Neuron (in vitro differentiated cells): Measurements from ENCODE around the gene NUDT15.

ENCODE experiments used
- H2AFZ ChIP-seq: one replicate; pipeline ENCODE4 v1.6.1; 2013; ENCODE audit warnings: low read depth, mild to moderate bottlenecking, inconsistent platforms, low read length, moderate library complexity
- H3K27me3 ChIP-seq: one replicate; pipeline ENCODE4 v1.6.1; 2013; ENCODE audit warnings: low read length; ENCODE audit not compliant: insufficient read depth
- H3K36me3 ChIP-seq: one replicate; pipeline ENCODE4 v1.6.1; 2013; ENCODE audit warnings: low read length; ENCODE audit not compliant: insufficient read depth
- H3K4me1 ChIP-seq: one replicate; pipeline ENCODE4 v1.6.1; 2013; ENCODE audit warnings: low read length; ENCODE audit not compliant: insufficient read depth
- H3K4me3 ChIP-seq: 2 replicates; pipeline ENCODE4 v1.5.1; 2013; ENCODE audit warnings: mild to moderate bottlenecking, low read length, moderate library complexity
- H3K9me3 ChIP-seq: one replicate; pipeline ENCODE4 v1.6.1; 2013; ENCODE audit warnings: low read length

The NUDT15 gene

DNA sequence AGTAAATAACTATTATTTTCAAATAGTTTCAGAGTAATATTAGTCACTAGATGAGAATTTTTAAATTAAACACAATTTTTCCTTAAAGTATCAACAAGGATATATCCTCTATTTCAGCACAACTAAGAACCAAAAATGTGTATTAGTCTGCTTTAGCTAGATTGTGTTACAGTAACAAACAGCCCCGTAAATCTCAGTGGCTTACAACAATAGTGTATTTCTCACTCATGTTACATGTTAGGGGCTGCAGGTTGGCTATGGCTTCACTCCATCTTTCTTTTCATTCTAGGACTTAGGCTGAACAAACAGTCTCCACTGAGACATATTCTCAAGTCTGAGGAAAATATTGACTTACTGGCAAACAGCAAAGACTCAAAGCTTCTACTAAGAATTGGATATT is 24.9 kb upstream of the NUDT15 start:
- no peaks in the 10 kb centered on the region for H3K27me3 ChIP-seq
- no peaks in the 10 kb centered on the region for H3K9me3 ChIP-seq
- H3K4me1 ChIP-seq: no peaks in the 10 kb centered on the region
- no peak overlapping the region for H3K4me3 ChIP-seq
- H2AFZ ChIP-seq: no peak overlapping the region
- no peaks in the 10 kb centered on the region for H3K36me3 ChIP-seq

DNA sequence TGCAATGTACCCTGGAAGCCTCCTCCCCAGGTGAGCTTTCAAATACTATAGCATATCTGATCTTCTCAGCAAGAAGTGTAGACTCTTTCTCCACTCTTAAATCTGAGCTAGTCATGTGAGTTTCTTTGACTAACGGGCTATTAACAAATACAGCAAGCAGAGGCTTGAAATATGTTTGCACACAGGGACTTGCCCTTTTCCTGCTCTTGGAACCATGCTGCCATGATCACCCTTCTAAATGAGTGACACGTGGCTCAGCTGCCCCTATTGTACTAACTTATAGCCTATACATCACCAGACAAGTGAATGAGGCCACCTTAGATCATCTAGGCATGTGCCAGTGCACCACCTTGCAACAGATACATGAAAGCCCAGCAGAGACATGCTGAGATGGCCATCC is 23.2 kb upstream of the NUDT15 start:
- Histone ChIP-seq H3K9me3 (no peaks in the 10 kb centered on the region), H3K4me1 (no peaks in the 10 kb centered on the region), H3K36me3 (no peaks in the 10 kb centered on the region), H3K4me3 (no peak overlapping the region), H2AFZ (no peak overlapping the region), H3K27me3 (no peaks in the 10 kb centered on the region)

DNA sequence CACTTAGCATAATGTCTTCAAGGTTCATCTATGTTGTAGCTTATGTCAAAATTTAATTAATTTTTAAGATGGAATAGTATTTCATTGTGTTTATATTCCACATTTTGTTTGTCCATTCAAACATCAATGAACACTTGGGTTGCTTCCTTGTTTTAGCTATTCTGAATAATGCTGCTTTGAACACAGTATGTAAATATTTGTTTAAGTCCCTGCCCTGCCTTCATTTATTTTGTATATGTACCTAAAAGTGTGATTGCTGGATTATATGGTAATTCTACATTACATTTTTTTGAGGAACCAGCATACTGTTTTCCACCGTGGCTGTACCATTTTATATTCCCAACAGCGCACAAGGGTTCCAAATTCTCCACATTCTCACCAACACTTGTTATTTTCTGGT is 18.9 kb upstream of the NUDT15 start:
- Histone ChIP-seq H3K27me3 (no peaks in the 10 kb centered on the region), H3K9me3 (no peaks in the 10 kb centered on the region), H3K4me1 (no peaks in the 10 kb centered on the region), H3K36me3 (no peaks in the 10 kb centered on the region), H2AFZ (no peak overlapping the region), H3K4me3 (no peak overlapping the region)

DNA sequence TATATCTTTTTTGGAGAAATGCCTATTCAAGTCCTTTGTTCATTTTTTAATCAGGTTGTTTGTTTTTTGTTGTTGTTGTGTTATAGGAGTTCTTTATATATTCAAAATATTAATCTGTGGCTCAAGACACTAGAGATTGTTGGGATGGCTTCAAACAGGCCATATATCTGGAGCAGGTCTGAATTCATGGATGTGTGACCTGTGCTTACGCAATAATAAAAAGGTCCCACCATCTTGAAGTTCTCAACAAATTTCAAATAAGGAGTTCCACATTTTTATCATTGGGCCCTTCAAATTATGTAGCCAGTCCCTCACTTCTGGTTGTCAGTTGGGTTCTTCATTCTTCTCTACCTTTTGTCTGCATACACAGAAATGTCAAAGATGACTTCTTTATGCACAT is 17.7 kb upstream of the NUDT15 start:
- no peaks in the 10 kb centered on the region for H3K9me3 ChIP-seq
- no peaks in the 10 kb centered on the region for H3K36me3 ChIP-seq
- H3K4me3 ChIP-seq: no peak overlapping the region
- H3K27me3 ChIP-seq: no peaks in the 10 kb centered on the region
- no peak overlapping the region for H2AFZ ChIP-seq
- H3K4me1 ChIP-seq: no peaks in the 10 kb centered on the region

DNA sequence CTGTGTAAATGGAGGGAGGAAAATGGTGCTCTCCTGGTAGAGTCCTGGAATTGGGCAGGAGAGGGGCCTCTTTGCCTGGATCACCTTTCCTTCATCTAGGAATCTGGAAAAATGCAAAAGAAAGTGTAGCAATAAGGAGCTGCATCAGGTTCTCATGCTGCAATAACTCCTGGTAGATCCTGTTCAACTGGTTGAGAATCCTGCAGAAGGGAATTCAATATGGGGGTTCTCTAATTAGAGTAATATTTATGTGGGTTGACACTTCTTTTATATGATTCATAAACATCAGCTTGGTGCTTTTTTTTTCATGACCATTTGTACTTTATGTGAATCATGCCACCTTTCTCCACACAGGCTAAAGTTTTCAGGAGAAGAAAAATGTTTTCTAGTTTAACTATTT is 9.5 kb upstream of the NUDT15 start:
- Histone ChIP-seq H2AFZ (no peak overlapping the region), H3K9me3 (peaks cover 7% of the 10 kb centered on the region), H3K4me1 (no peaks in the 10 kb centered on the region), H3K27me3 (no peaks in the 10 kb centered on the region), H3K36me3 (no peaks in the 10 kb centered on the region), H3K4me3 (no peak overlapping the region)

DNA sequence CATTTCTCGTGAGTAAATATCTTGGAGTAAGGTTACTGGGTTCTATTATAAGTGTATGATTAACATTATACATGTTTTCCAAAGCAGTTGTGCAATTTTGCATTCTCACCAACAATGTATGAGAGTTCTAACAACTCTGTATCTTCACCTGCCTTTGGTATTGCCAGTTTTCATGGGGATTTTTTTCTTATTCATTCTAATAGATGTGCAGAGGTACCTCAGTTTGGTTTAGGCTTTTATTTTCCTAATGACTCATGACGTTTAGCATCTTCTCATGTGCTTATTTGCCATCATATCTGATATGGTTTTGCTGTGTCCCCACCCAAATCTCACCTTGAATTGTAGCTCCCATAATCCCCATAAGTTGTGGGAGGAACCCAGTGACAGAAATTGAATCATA is 7.7 kb upstream of the NUDT15 start:
- H3K9me3 ChIP-seq: peaks cover 7% of the 10 kb centered on the region
- no peaks in the 10 kb centered on the region for H3K27me3 ChIP-seq
- no peaks in the 10 kb centered on the region for H3K36me3 ChIP-seq
- H2AFZ ChIP-seq: no peak overlapping the region
- H3K4me3 ChIP-seq: no peak overlapping the region
- H3K4me1 ChIP-seq: no peaks in the 10 kb centered on the region

DNA sequence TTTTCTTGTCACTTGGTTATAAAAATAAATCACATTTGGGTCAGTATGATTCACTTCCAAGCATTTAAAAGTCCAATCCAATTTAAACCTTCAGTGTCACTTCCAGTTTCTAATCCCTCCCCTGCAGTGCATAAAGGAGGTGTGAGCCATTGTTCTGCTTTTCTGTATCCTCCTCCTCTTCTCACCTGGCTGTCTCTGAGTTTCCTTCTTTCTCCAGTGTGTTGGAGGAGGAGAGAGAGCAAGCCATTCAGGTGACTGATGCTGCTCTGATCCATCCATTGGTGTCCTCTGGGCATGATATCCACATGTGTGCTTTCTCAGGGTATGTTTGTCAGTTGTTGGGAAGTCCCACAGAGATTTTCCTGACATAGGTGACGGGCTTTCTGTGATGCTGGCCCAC is 1.2 kb downstream of the NUDT15 start:
- peak overlapping the region; percentile 62 for H3K4me3 ChIP-seq
- no peaks in the 10 kb centered on the region for H3K9me3 ChIP-seq
- no peaks in the 10 kb centered on the region for H3K27me3 ChIP-seq
- peaks cover 25% of the 10 kb centered on the region for H3K36me3 ChIP-seq
- H2AFZ ChIP-seq: no peak overlapping the region
- peaks cover 9% of the 10 kb centered on the region for H3K4me1 ChIP-seq

DNA sequence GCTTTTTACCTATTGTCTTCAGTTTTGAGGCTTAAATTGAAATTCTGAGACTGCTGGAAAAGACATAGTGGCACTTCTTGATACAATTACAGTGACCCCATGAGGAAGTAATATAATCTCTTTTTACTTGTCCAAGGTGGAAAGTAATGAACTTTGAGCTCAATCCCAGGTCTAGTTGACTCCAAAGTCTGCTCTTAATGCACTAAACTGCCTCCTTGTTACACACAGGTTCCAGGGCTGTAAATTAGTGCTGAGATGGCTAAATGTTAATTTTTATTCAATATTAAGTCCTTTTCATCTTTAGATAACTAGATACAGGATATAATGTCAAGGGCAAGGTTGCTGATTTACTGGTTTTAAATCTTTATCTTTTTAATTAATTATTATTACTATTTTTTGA is 2.5 kb downstream of the NUDT15 start:
- H3K4me1 ChIP-seq: peaks cover 9% of the 10 kb centered on the region
- no peaks in the 10 kb centered on the region for H3K9me3 ChIP-seq
- peaks cover 28% of the 10 kb centered on the region for H3K36me3 ChIP-seq

DNA sequence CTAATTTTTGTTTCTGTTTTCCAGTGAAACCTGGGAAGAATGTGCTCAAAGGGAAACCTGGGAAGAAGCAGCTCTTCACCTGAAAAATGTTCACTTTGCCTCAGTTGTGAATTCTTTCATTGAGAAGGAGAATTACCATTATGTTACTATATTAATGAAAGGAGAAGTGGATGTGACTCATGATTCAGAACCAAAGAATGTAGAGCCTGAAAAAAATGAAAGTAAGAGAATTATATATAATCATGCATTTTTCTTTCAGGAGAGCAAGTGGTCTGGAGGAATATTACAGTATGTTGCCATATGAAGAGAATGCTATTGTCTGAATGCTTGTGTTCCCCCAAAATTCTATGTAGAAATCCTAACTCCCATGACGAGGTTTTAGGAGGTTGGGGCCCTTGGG is 3.4 kb downstream of the NUDT15 start:
- H3K27me3 ChIP-seq: no peaks in the 10 kb centered on the region
- peaks cover 31% of the 10 kb centered on the region for H3K36me3 ChIP-seq
- no peaks in the 10 kb centered on the region for H3K9me3 ChIP-seq
- no peak overlapping the region for H3K4me3 ChIP-seq
- no peak overlapping the region for H2AFZ ChIP-seq
- peaks cover 9% of the 10 kb centered on the region for H3K4me1 ChIP-seq

More for the DNA sequence above, 2.5 kb downstream of the NUDT15 start:
- Histone ChIP-seq H3K27me3 (no peaks in the 10 kb centered on the region), H2AFZ (no peak overlapping the region), H3K4me3 (no peak overlapping the region)

DNA sequence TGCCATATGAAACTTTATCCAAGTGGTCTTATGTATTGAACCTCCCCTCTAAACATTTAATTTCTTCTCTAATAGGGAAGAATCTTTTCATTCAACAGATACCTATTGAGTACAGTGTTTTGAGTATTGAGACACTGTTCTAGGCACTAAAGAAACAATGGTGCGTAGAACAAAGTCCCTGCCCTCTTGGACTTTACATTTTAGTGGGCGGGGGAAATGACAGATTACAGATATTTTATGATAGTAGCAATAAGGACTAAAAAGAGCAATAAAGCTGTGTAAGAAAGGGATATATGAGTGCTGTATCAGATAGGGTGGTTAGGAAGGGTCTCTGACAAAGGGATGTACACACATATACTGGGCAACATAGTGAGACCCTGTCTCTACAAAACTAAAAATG is 5.4 kb downstream of the NUDT15 start:
- H3K27me3 ChIP-seq: no peaks in the 10 kb centered on the region
- no peaks in the 10 kb centered on the region for H3K9me3 ChIP-seq
- no peaks in the 10 kb centered on the region for H3K4me1 ChIP-seq
- peaks cover 37% of the 10 kb centered on the region for H3K36me3 ChIP-seq
- H3K4me3 ChIP-seq: no peak overlapping the region
- H2AFZ ChIP-seq: no peak overlapping the region

DNA sequence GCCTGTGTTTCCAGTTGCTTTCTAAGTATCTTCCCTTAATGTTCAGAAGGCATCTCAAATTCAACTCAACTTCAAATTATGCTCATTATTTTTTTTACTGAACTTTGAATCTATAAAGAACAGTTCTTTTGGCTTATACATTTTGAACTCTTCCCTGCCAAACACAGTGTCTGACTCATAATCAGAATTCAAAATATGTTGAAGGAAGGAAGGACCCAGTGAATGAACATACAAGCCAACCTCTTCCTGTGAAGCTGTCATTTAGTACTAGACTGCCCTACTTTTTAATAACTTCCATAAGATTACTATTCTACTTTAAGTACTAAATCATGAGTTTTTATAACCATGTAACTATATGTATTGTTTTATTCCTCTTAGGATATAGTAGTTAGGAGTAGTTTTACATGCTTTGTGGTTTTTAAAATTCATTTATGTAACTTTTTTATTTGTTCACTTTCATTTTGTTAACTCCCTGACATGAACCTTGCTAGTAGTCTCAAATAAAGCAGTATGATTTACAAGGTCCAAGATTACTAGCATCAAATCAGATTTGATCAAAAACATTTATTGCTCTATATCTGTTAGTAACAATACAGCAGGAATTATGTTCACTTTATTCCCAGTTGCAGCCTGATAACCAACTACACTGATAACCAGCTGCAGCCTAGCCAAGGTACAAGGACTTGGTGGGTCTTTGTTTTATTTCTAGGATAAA is 6.4 kb downstream of the NUDT15 start:
- no peaks in the 10 kb centered on the region for H3K4me1 ChIP-seq
- no peak overlapping the region for H3K4me3 ChIP-seq
- peaks cover 38% of the 10 kb centered on the region for H3K36me3 ChIP-seq
- H3K9me3 ChIP-seq: no peaks in the 10 kb centered on the region
- no peak overlapping the region for H2AFZ ChIP-seq
- no peaks in the 10 kb centered on the region for H3K27me3 ChIP-seq

DNA sequence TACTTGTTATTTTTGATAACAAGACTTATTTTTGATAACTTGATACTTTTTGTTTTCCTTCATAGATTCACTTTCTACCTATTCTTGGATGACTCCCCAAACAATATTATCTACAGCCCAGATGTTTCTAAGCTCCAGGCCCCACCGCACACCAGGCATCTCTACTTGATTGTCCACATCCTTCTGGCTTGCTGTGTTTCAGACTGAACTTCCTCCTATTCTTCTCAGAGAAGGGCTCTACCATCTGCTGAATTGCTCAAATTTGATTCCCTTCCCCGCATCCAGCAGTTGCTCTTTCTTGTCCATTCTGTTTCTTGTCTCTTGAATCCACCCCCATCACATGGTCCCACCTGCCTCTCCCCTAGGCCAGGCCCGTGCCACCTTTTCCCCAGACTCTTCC is 13.0 kb downstream of the NUDT15 start:
- Histone ChIP-seq H3K4me3 (no peak overlapping the region), H3K9me3 (no peaks in the 10 kb centered on the region), H3K4me1 (no peaks in the 10 kb centered on the region), H3K27me3 (no peaks in the 10 kb centered on the region), H3K36me3 (peaks cover 48% of the 10 kb centered on the region), H2AFZ (no peak overlapping the region)

DNA sequence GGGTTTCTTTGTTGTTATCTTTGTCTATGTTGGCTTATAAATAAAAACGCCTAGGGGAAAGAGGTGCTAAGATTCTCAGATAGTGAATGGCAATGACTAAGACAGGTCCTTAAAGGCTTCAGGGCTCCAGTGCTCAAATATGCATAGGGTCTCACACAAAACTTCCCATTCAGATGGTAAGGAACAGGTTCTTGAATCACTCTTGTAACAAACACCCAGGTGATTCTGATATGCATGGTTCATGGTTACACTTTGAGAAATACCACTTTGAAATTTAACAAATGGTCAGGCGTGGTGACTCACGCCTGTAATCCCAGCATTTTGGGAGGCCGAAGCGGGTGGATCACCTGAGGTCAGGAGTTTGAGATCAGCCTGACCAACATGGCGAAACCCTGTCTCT is 17.1 kb downstream of the NUDT15 start:
- H3K27me3 ChIP-seq: no peaks in the 10 kb centered on the region
- no peak overlapping the region for H2AFZ ChIP-seq
- H3K4me1 ChIP-seq: no peaks in the 10 kb centered on the region
- peaks cover 33% of the 10 kb centered on the region for H3K36me3 ChIP-seq
- no peaks in the 10 kb centered on the region for H3K9me3 ChIP-seq
- H3K4me3 ChIP-seq: no peak overlapping the region

DNA sequence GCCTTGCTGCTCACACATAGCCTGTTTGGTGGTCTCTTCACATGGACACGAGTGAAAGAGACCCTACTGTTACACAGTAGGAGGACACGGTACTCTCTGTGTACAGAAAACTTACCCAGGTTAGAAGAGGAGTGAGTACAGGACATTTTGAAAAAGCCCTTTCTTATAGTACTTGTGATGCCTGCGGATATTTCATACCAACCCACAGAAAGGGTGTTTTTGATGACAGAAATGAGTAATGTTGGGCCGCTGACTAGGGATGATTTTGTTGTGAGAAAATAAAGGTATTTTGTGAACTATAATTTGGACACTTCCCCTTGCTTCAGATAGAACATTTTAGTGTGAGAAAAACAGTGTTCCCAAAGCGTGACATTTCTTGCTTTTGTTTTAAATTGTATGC is 18.2 kb downstream of the NUDT15 start:
- H3K27me3 ChIP-seq: no peaks in the 10 kb centered on the region
- no peak overlapping the region for H2AFZ ChIP-seq
- H3K4me1 ChIP-seq: no peaks in the 10 kb centered on the region
- H3K36me3 ChIP-seq: peaks cover 23% of the 10 kb centered on the region
- no peak overlapping the region for H3K4me3 ChIP-seq
- H3K9me3 ChIP-seq: no peaks in the 10 kb centered on the region
